H9 (cell line): Measurements from ENCODE around the gene ZDHHC17. TPM values are rescaled to one million over a fixed set of nuclear protein-coding genes. Genes with fewer than 3 reads are reported as not detected.

Source experiments
- DNase-seq: peaks from one replicate; pipeline ENCODE4 v3.0.0-alpha.2; 2017
- H2AFZ ChIP-seq: one replicate; pipeline ENCODE4 v1.6.1; 2013; ENCODE audit warnings: mild to moderate bottlenecking, low read length, control low read depth, moderate library complexity
- H2AK5ac ChIP-seq: 2 replicates; pipeline ENCODE4 v1.6.1; 2013; ENCODE audit warnings: low read length, control low read depth, mixed read lengths; ENCODE audit not compliant: insufficient read length
- H2BK120ac ChIP-seq: one replicate; pipeline ENCODE4 v1.6.1; 2013; ENCODE audit warnings: low read depth, mild to moderate bottlenecking, low read length, control low read depth, inconsistent platforms; ENCODE audit not compliant: poor library complexity, severe bottlenecking
- H2BK12ac ChIP-seq: 2 replicates; pipeline ENCODE4 v1.6.1; 2013; ENCODE audit warnings: low read length, control low read depth, mixed read lengths, low read depth; ENCODE audit not compliant: insufficient read length
- H2BK15ac ChIP-seq: 2 replicates; pipeline ENCODE4 v1.6.1; 2013; ENCODE audit warnings: low read depth, low read length, control low read depth
- H2BK20ac ChIP-seq: one replicate; pipeline ENCODE4 v1.6.1; 2013; ENCODE audit warnings: low read depth, mild to moderate bottlenecking, low read length, control low read depth, inconsistent platforms; ENCODE audit not compliant: poor library complexity, severe bottlenecking
- H2BK5ac ChIP-seq: 2 replicates; pipeline ENCODE4 v1.6.1; 2013; ENCODE audit warnings: low read length, control low read depth, mixed read lengths; ENCODE audit not compliant: insufficient read length
- H3K14ac ChIP-seq: 2 replicates; pipeline ENCODE4 v1.6.1; 2013; ENCODE audit warnings: low read length, control low read depth; ENCODE audit not compliant: insufficient read depth
- H3K18ac ChIP-seq: 2 replicates; pipeline ENCODE4 v1.6.1; 2013; ENCODE audit warnings: low read depth, mild to moderate bottlenecking, mixed read lengths, low read length, control low read depth; ENCODE audit not compliant: insufficient read length
- H3K23ac ChIP-seq: 2 replicates; pipeline ENCODE4 v1.6.1; 2013; ENCODE audit warnings: low read length, control low read depth, mixed read lengths, low read depth; ENCODE audit not compliant: insufficient read length
- H3K23me2 ChIP-seq: 2 replicates; pipeline ENCODE4 v1.6.1; 2013; ENCODE audit warnings: low read depth, mild to moderate bottlenecking, mixed read lengths, low read length, control low read depth; ENCODE audit not compliant: insufficient read length, poor library complexity, severe bottlenecking
- H3K27ac ChIP-seq: 2 replicates; pipeline ENCODE4 v1.5.1; 2013; ENCODE audit warnings: low read length, control low read depth, mixed read lengths, low read depth; ENCODE audit not compliant: insufficient read length
- H3K27me3 ChIP-seq: 2 replicates; pipeline ENCODE4 v1.6.1; 2013; ENCODE audit warnings: low read length, control low read depth, inconsistent platforms; ENCODE audit not compliant: insufficient read depth
- H3K4ac ChIP-seq: 2 replicates; pipeline ENCODE4 v1.6.1; 2013; ENCODE audit warnings: low read depth, mild to moderate bottlenecking, control low read depth, inconsistent platforms, low read length, moderate library complexity
- H3K4me1 ChIP-seq: 2 replicates; pipeline ENCODE4 v1.6.1; 2013; ENCODE audit warnings: low read length, control low read depth, inconsistent platforms; ENCODE audit not compliant: insufficient read depth
- H3K4me2 ChIP-seq: 2 replicates; pipeline ENCODE4 v1.6.1; 2013; ENCODE audit warnings: low read length, control low read depth, mixed read lengths; ENCODE audit not compliant: insufficient read length, insufficient read depth
- H3K56ac ChIP-seq: 2 replicates; pipeline ENCODE4 v1.6.1; 2013; ENCODE audit warnings: low read depth, mild to moderate bottlenecking, mixed read lengths, low read length, control low read depth; ENCODE audit not compliant: insufficient read length
- H3K79me1 ChIP-seq: 2 replicates; pipeline ENCODE4 v1.6.1; 2013; ENCODE audit warnings: low read depth, mild to moderate bottlenecking, moderate library complexity, low read length, control low read depth, inconsistent platforms; ENCODE audit not compliant: insufficient read depth, poor library complexity, severe bottlenecking
- H3K79me2 ChIP-seq: 2 replicates; pipeline ENCODE4 v1.6.1; 2013; ENCODE audit warnings: low read length, control low read depth, inconsistent platforms; ENCODE audit not compliant: insufficient read depth
- H3K9ac ChIP-seq: 2 replicates; pipeline ENCODE4 v1.6.1; 2013; ENCODE audit warnings: low read length, control low read depth, mixed read lengths; ENCODE audit not compliant: insufficient read length; ENCODE audit errors: extremely low read depth
- H3K9me3 ChIP-seq: one replicate; pipeline ENCODE4 v1.6.1; 2013; ENCODE audit warnings: low read depth, low read length, inconsistent platforms; ENCODE audit not compliant: control insufficient read depth
- H3T11ph ChIP-seq: one replicate; pipeline ENCODE4 v1.6.1; 2013; ENCODE audit warnings: mild to moderate bottlenecking, low read length, control low read depth, inconsistent platforms
- H4K20me1 ChIP-seq: one replicate; pipeline ENCODE4 v1.6.1; 2013; ENCODE audit not compliant: control insufficient read depth, insufficient read length, insufficient read depth
- H4K5ac ChIP-seq: 2 replicates; pipeline ENCODE4 v1.6.1; 2013; ENCODE audit warnings: low read depth, mild to moderate bottlenecking, mixed read lengths, low read length, control low read depth; ENCODE audit not compliant: insufficient read length
- H4K8ac ChIP-seq: replicated peaks from 2 replicates; pipeline ENCODE4 v1.6.1; 2013; ENCODE audit warnings: low read length, control low read depth, mixed read lengths, low read depth; ENCODE audit not compliant: insufficient read length
- H4K91ac ChIP-seq: 2 replicates; pipeline ENCODE4 v1.6.1; 2013; ENCODE audit warnings: low read depth, mild to moderate bottlenecking, moderate library complexity, mixed read lengths, low read length, control low read depth; ENCODE audit not compliant: insufficient read length
- H3K27ac Mint-ChIP-seq, 3 experiments: 2 replicates in 2 of 3; 3 replicates in 1 of 3; pipeline ENCODE4 v1.8.0; 2020 to 2021; ENCODE audit warnings: mixed read lengths in 3 of 3, mild to moderate bottlenecking in 1 of 3, moderate library complexity in 1 of 3
- H3K27me3 Mint-ChIP-seq: 2 replicates; pipeline ENCODE4 v1.8.0; 2021; ENCODE audit warnings: low read depth, mild to moderate bottlenecking, moderate library complexity, mixed read lengths
- H3K36me3 Mint-ChIP-seq, 3 experiments: 2 replicates in 2 of 3; 3 replicates in 1 of 3; pipeline ENCODE4 v1.8.0; 2020 to 2021; ENCODE audit warnings: low read depth in 3 of 3, mixed read lengths in 3 of 3; ENCODE audit not compliant: insufficient read depth in 1 of 3
- H3K4me1 Mint-ChIP-seq, 2 experiments: 2 replicates each; pipeline ENCODE4 v1.8.0; 2020; ENCODE audit warnings: mixed read lengths in 2 of 2
- H3K4me3 Mint-ChIP-seq, 2 experiments: 2 replicates in 1 of 2; 3 replicates in 1 of 2; pipeline ENCODE4 v1.8.0; 2020 to 2021; ENCODE audit warnings: mild to moderate bottlenecking in 2 of 2, mixed read lengths in 2 of 2, moderate library complexity in 1 of 2
- H3K9me3 Mint-ChIP-seq, 2 experiments: 2 replicates in 1 of 2; 3 replicates in 1 of 2; pipeline ENCODE4 v1.8.0; 2020; ENCODE audit warnings: mild to moderate bottlenecking in 2 of 2, mixed read lengths in 2 of 2, moderate library complexity in 1 of 2
- CTCF ChIP-seq: fragments of 200-600 bp; sonication (generic); conservative IDR thresholded peaks from 3 replicates; pipeline ENCODE4 v1.8.0; 2021; ENCODE audit warnings: antibody characterized with exemption, mild to moderate bottlenecking
- WGBS: extraction: QIAGEN DNeasy Blood & Tissue Kit; methylation state at CpG from one replicate; pipeline ENCODE4 v1.1.7; 2013; ENCODE audit warnings: missing lambda C conversion rate, low lambda C conversion rate, mixed read lengths; ENCODE audit not compliant: insufficient read length; ENCODE audit errors: extremely low coverage; 5-methylcytosine and 5-hydroxymethylcytosine counted together
- total RNA-seq: library from RNA; stranded (reverse); gene quantifications from 2 replicates; pipeline ENCODE4 v1.2.1, GENCODE V29; 2021

Gene ZDHHC17
- total RNA-seq, 1 experiment from 2014 or later = 32.6 TPM

GRCh38 chr12:76790564-76791552, 26.9 kb downstream of the ZDHHC17 start:
- no peak overlapping the region for H3K14ac ChIP-seq
- H3K27ac ChIP-seq = no peak overlapping the region
- H2AFZ ChIP-seq = no peak overlapping the region
- no peak overlapping the region for H2BK120ac ChIP-seq
- no peak overlapping the region for H3K9ac ChIP-seq
- H3K9me3 ChIP-seq = no peaks in the 10 kb centered on the region
- H3K27me3 ChIP-seq = no peaks in the 10 kb centered on the region; the same call in 1 of the 2 replicates
- H3K9me3 Mint-ChIP-seq = peaks cover under 1 to 4% of the 10 kb centered on the region in 2 experiments; a peak in 3 of 5 replicates
- peak; percentile 80 for TF ChIP-seq CTCF
- H4K5ac ChIP-seq = no peak overlapping the region
- H2BK15ac ChIP-seq = no peak overlapping the region
- H3K79me1 ChIP-seq = peaks cover 2% of the 10 kb centered on the region
- no peak overlapping the region for H3K23ac ChIP-seq
- H4K91ac ChIP-seq = no peak overlapping the region
- H3K27ac Mint-ChIP-seq = 0 out of 7 replicates have a peak overlapping the region, but pooled peaks of 1 of the 3 experiments have one; percentile 20
- no peaks in the 10 kb centered on the region for H3K23me2 ChIP-seq
- peaks cover 2 to 13% (median 5%) of the 10 kb centered on the region in 3 experiments; a peak in 6 of 7 replicates for H3K36me3 Mint-ChIP-seq
- H3K4me1 ChIP-seq = no peaks in the 10 kb centered on the region; the same call in 1 of the 2 replicates
- no peak overlapping the region for H3K4me3 Mint-ChIP-seq
- no peak overlapping the region for H3K56ac ChIP-seq
- no peak overlapping the region for H3T11ph ChIP-seq
- H3K4me1 Mint-ChIP-seq = peaks cover 11 to 13% of the 10 kb centered on the region in 2 experiments
- peaks cover 7% of the 10 kb centered on the region; the same call in 1 of the 2 replicates for H3K79me2 ChIP-seq
- no peak overlapping the region for H3K4ac ChIP-seq
- no peak overlapping the region for H2BK20ac ChIP-seq
- H4K20me1 ChIP-seq = no peaks in the 10 kb centered on the region
- H4K8ac ChIP-seq = no peak overlapping the region
- DNase-seq = no peak
- H2BK12ac ChIP-seq = no peak overlapping the region
- H3K27me3 Mint-ChIP-seq = no peaks in the 10 kb centered on the region
- H2BK5ac ChIP-seq = no peak overlapping the region
- H2AK5ac ChIP-seq = no peak overlapping the region
- WGBS = 100% methylated on average over 2 of the region's 4 CpGs
- no peak overlapping the region for H3K4me2 ChIP-seq
- H3K18ac ChIP-seq = no peak overlapping the region
